Hepatocyte (in vitro differentiated cells): Measurements from ENCODE around the gene ID1. TPM values are rescaled to one million over a fixed set of nuclear protein-coding genes. Genes with fewer than 3 reads are reported as not detected.

Source experiments
- DNase-seq: peaks from one replicate; pipeline ENCODE4 v3.0.0-alpha.2; 2016; ENCODE audit warnings: low spot score
- H2AFZ ChIP-seq: fragments of 200-600 bp; sonication (generic); 2 replicates; pipeline ENCODE4 v1.6.0; 2016; ENCODE audit warnings: antibody characterized with exemption, mild to moderate bottlenecking
- H3K27ac ChIP-seq: fragments of 200-600 bp; sonication (generic); 2 replicates; pipeline ENCODE4 v1.5.1; 2016; ENCODE audit warnings: mild to moderate bottlenecking
- H3K27me3 ChIP-seq: fragments of 200-600 bp; sonication (generic); 2 replicates; pipeline ENCODE4 v1.6.1; 2016
- H3K36me3 ChIP-seq: fragments of 200-600 bp; sonication (generic); replicated peaks from 2 replicates; pipeline ENCODE4 v1.5.1; 2016; ENCODE audit warnings: low read depth; ENCODE audit not compliant: insufficient read depth
- H3K4me1 ChIP-seq: fragments of 200-600 bp; sonication (generic); 2 replicates; pipeline ENCODE4 v1.5.1; 2016; ENCODE audit warnings: mild to moderate bottlenecking, moderate library complexity; ENCODE audit not compliant: insufficient read depth
- H3K4me2 ChIP-seq: fragments of 200-600 bp; sonication (generic); 2 replicates; pipeline ENCODE4 v1.6.0; 2016
- H3K4me3 ChIP-seq: fragments of 200-600 bp; sonication (generic); 2 replicates; pipeline ENCODE4 v1.5.1; 2016; ENCODE audit warnings: mild to moderate bottlenecking
- H3K79me2 ChIP-seq: fragments of 200-600 bp; sonication (generic); 2 replicates; pipeline ENCODE4 v1.6.0; 2017; ENCODE audit warnings: mild to moderate bottlenecking
- H3K9me2 ChIP-seq: fragments of 200-600 bp; sonication (generic); replicated peaks from 2 replicates; pipeline ENCODE4 v1.6.0; 2017; ENCODE audit warnings: mild to moderate bottlenecking; ENCODE audit not compliant: insufficient read depth
- H3K9me3 ChIP-seq: fragments of 200-600 bp; sonication (generic); 2 replicates; pipeline ENCODE4 v1.5.1; 2016; ENCODE audit warnings: low read depth, mild to moderate bottlenecking
- H4K20me1 ChIP-seq: fragments of 200-600 bp; sonication (generic); 2 replicates; pipeline ENCODE4 v1.6.0; 2016; ENCODE audit warnings: mild to moderate bottlenecking; ENCODE audit not compliant: insufficient read depth, poor library complexity, severe bottlenecking
- EZH2 ChIP-seq: fragments of 200-600 bp; sonication (generic); IDR thresholded peaks from 2 replicates; pipeline ENCODE4 v1.6.1; 2016; ENCODE audit warnings: antibody characterized with exemption, mild to moderate bottlenecking, borderline replicate concordance
- EZH2phosphoT487 ChIP-seq: fragments of 200-600 bp; sonication (generic); IDR thresholded peaks from one replicate; pipeline ENCODE4 v1.6.1; 2018; ENCODE audit warnings: antibody characterized with exemption, mild to moderate bottlenecking, low read depth, moderate library complexity; ENCODE audit not compliant: unreplicated experiment, severe bottlenecking
- WGBS: methylation state at CpG from one replicate; pipeline ENCODE4 v1.1.6; 2016; ENCODE audit warnings: low lambda C conversion rate; ENCODE audit errors: missing lambda C conversion rate; 5-methylcytosine and 5-hydroxymethylcytosine counted together
- microRNA-seq: library from miRNA; unstranded; fragments of <30 nt; microRNA quantifications from one replicate; pipeline ENCODE4, GENCODE V29; 2017
- polyA plus RNA-seq: library from polyadenylated mRNA; unstranded; fragments of >200 nt; fragmentation: Nextera tagmentation; extraction: Ambion mirVana; gene quantifications from 2 replicates; pipeline ENCODE4 v1.2.1, GENCODE V29; 2016
- small RNA-seq: library from RNA; depleted of rRNA; stranded (forward); fragments of <200 nt; gene quantifications from one replicate; pipeline ENCODE3, GENCODE V24; 2014
- total RNA-seq: library from RNA; depleted of rRNA; stranded (reverse); fragments of >200 nt; gene quantifications from 2 replicates; pipeline ENCODE4 v1.2.3, GENCODE V29; 2014
- TF ChIP-seq, protein P1 (sequence below): fragments of 200-600 bp; sonication (generic); IDR thresholded peaks from 2 replicates; pipeline ENCODE4 v1.5.1; 2016; ENCODE audit warnings: antibody characterized with exemption, mild to moderate bottlenecking; ENCODE audit not compliant: poor library complexity

ID1 gene
- total and polyA plus RNA-seq, 2 experiments from 2014 or later: 310 to 651 TPM

DNA sequence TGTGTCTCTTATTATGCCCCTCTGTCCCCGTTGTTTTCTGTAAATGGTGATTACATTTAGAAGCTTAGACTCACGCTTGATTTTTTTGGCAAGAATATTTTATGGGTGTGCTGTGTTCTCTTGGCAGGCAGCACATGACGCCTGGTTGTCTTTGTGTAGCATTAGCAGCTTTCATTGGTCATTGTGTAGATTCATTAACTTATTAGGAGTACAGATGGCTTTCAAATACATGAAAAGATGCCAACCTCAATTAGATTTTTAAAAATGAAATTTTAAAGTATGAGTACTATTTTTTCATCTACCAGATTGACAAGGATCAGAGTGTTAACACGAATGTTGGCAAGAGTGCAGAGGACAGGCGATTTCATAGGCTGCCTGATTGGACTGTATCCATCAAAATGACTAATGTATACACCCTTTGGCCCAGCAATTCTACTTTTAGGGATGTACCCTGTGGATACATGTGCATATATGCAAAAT is 47.9 kb downstream of the ID1 start:
- TF ChIP-seq EZH2 (no peak), EZH2phosphoT487 (no peak)
- TF ChIP-seq, protein P1, sequence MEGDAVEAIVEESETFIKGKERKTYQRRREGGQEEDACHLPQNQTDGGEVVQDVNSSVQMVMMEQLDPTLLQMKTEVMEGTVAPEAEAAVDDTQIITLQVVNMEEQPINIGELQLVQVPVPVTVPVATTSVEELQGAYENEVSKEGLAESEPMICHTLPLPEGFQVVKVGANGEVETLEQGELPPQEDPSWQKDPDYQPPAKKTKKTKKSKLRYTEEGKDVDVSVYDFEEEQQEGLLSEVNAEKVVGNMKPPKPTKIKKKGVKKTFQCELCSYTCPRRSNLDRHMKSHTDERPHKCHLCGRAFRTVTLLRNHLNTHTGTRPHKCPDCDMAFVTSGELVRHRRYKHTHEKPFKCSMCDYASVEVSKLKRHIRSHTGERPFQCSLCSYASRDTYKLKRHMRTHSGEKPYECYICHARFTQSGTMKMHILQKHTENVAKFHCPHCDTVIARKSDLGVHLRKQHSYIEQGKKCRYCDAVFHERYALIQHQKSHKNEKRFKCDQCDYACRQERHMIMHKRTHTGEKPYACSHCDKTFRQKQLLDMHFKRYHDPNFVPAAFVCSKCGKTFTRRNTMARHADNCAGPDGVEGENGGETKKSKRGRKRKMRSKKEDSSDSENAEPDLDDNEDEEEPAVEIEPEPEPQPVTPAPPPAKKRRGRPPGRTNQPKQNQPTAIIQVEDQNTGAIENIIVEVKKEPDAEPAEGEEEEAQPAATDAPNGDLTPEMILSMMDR: no peak
- DNase-seq: no peak
- Histone ChIP-seq H3K9me3 (no peaks in the 10 kb centered on the region), H3K4me2 (no peak overlapping the region), H3K36me3 (no peaks in the 10 kb centered on the region), H3K9me2 (no peaks in the 10 kb centered on the region), H3K79me2 (no peaks in the 10 kb centered on the region), H2AFZ (no peak overlapping the region), H4K20me1 (no peaks in the 10 kb centered on the region), H3K27me3 (no peaks in the 10 kb centered on the region), H3K4me3 (no peak overlapping the region), H3K27ac (peak overlapping the region; percentile 65), H3K4me1 (no peaks in the 10 kb centered on the region)
- WGBS: 51% methylated on average over 5 of the region's 5 CpGs

DNA sequence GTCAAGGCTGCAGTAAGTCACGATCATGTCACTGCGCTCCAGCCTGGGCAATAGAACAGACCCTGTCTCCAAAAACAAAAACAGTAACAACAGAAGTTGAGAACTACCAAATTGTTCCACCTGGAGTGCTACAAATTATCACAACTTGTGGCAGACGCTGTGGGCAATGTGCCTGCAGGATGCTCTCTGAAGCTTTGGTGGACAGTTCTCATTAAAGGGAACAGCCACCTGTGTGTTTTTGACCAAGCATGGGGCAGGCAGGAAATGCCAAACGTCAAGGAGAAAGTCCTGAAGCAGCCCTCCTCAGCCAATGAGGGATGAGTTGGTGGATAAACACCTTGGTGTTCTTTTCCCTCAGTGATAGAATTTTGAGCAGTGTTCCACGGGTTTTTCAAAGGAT is 48.5 kb downstream of the ID1 start:
- 67% methylated on average over 5 of the region's 5 CpGs for WGBS
- no peaks in the 10 kb centered on the region for H3K9me3 ChIP-seq
- H3K4me2 ChIP-seq: no peak overlapping the region
- TF ChIP-seq, protein P1: no peak
- no peak for TF ChIP-seq EZH2
- TF ChIP-seq EZH2phosphoT487: no peak
- H4K20me1 ChIP-seq: no peaks in the 10 kb centered on the region
- no peak overlapping the region for H2AFZ ChIP-seq
- H3K4me3 ChIP-seq: no peak overlapping the region
- H3K27me3 ChIP-seq: no peaks in the 10 kb centered on the region
- DNase-seq: no peak
- peak overlapping the region; percentile 65 for H3K27ac ChIP-seq
- no peaks in the 10 kb centered on the region for H3K4me1 ChIP-seq
- H3K36me3 ChIP-seq: no peaks in the 10 kb centered on the region
- H3K79me2 ChIP-seq: no peaks in the 10 kb centered on the region
- no peaks in the 10 kb centered on the region for H3K9me2 ChIP-seq

DNA sequence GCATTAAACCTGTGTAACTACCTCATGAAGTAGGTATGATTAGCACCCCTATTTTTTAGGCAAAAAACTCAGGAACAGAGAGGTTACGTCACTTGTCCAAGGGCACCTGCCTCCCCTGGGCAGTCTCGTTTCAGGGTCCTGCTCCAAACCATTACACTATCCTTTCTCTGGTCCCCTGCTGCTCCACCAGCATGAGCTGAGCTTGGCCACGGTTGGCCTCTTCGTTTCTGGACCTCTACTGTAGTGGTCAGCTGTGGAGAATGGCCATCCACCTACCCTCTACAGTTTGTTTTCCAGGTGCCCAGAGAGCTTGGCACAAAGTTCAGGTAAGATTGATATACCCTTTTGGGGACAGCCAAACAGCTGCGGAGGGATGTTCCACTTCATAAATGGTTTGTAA is 49.4 kb downstream of the ID1 start:
- Histone ChIP-seq H3K4me2 (no peak overlapping the region), H3K79me2 (no peaks in the 10 kb centered on the region), H3K27me3 (no peaks in the 10 kb centered on the region), H4K20me1 (no peaks in the 10 kb centered on the region), H3K36me3 (no peaks in the 10 kb centered on the region), H3K4me3 (no peak overlapping the region), H3K27ac (no peak overlapping the region), H3K9me3 (no peaks in the 10 kb centered on the region), H3K4me1 (no peaks in the 10 kb centered on the region), H2AFZ (no peak overlapping the region), H3K9me2 (no peaks in the 10 kb centered on the region)
- WGBS: 86% methylated on average over 5 of the region's 5 CpGs
- DNase-seq: no peak
- TF ChIP-seq EZH2: no peak
- no peak for TF ChIP-seq EZH2phosphoT487
- TF ChIP-seq, protein P1: no peak

Small RNA genes within 50 kb of the gene (microRNA-seq; reads per million reads assigned to microRNA genes)
- gene MIR3193: not detected

Small RNA genes within 50 kb of the gene (small RNA-seq; reads per million reads assigned to genes)
- gene MIR3193: not detected

Other genes with a start within 250 kb of the ID1 start
- gene DEFB118, start 236.7 kb upstream of the ID1 start, total RNA-seq: not detected in 2 replicates
- gene DEFB118, start 236.7 kb upstream of the ID1 start, polyA plus RNA-seq: not detected in 2 replicates
- gene DEFB119, start 214.7 kb upstream of the ID1 start, total RNA-seq: not detected in 2 replicates
- gene DEFB119, start 214.7 kb upstream of the ID1 start, polyA plus RNA-seq: not detected in 2 replicates
- gene DEFB121, start 199.1 kb upstream of the ID1 start, total RNA-seq: not detected in 2 replicates
- not detected in 2 replicates for gene DEFB121, start 199.1 kb upstream of the ID1 start, polyA plus RNA-seq
- gene DEFB123, start 164.7 kb upstream of the ID1 start, total RNA-seq: not detected in 2 replicates
- gene DEFB123, start 164.7 kb upstream of the ID1 start, polyA plus RNA-seq: not detected in 2 replicates
- gene DEFB124, start 130.2 kb upstream of the ID1 start, total RNA-seq: not detected in 2 replicates
- gene DEFB124, start 130.2 kb upstream of the ID1 start, polyA plus RNA-seq: not detected in 2 replicates
- gene REM1, start 130.0 kb upstream of the ID1 start, total RNA-seq: 0.08 TPM in 1 of 2 replicates, not detected in the other
- gene REM1, start 130.0 kb upstream of the ID1 start, polyA plus RNA-seq: 1.1 TPM in 1 of 2 replicates, not detected in the other
- gene HM13, start 90.8 kb upstream of the ID1 start, total RNA-seq: 219 and 228 TPM in 2 replicates
- 460 and 461 TPM in 2 replicates for gene HM13, start 90.8 kb upstream of the ID1 start, polyA plus RNA-seq
- gene COX4I2, start 32.6 kb downstream of the ID1 start, total RNA-seq: 0.68 and 3.6 TPM in 2 replicates
- 0.37 and 3.3 TPM in 2 replicates for gene COX4I2, start 32.6 kb downstream of the ID1 start, polyA plus RNA-seq
- 139 and 145 TPM in 2 replicates for gene BCL2L1, start 117.6 kb downstream of the ID1 start, total RNA-seq
- gene BCL2L1, start 117.6 kb downstream of the ID1 start, polyA plus RNA-seq: 104 and 108 TPM in 2 replicates
- 22.9 and 23.9 TPM in 2 replicates for gene TPX2, start 134.0 kb downstream of the ID1 start, total RNA-seq
- 16.3 and 18.5 TPM in 2 replicates for gene TPX2, start 134.0 kb downstream of the ID1 start, polyA plus RNA-seq
- not detected in 2 replicates for gene MYLK2, start 214.1 kb downstream of the ID1 start, total RNA-seq
- gene MYLK2, start 214.1 kb downstream of the ID1 start, polyA plus RNA-seq: 0.33 TPM in 1 of 2 replicates, not detected in the other
- 0.64 and 0.87 TPM in 2 replicates for gene FOXS1, start 240.3 kb downstream of the ID1 start, total RNA-seq
- gene FOXS1, start 240.3 kb downstream of the ID1 start, polyA plus RNA-seq: 0.96 and 1.1 TPM in 2 replicates